GM19397 (cell line): Measurements from ENCODE around the gene MTOR.
"Not testable (repeated sequence)": the region's sequence is repeated elsewhere in the genome, so short reads cannot be mapped to it uniquely, and the experiment has no call there.

Source experiments
- ATAC-seq: cut with Tn5 transposase; IDR thresholded peaks from one replicate; pipeline ENCODE4 v1.9.1; 2021; ENCODE audit warnings: mild to moderate bottlenecking, moderate library complexity; ENCODE audit not compliant: unreplicated experiment

MTOR gene

GRCh38 chr1:11281518-11282331 is 19.4 kb upstream of the MTOR start:
- no peak for ATAC-seq

- ATAC-seq, result no peak
These were observed 18.5 kb upstream of the MTOR start for GRCh38 chr1:11280719-11281376.

- ATAC-seq, result no peak
These were observed 17.3 kb upstream of the MTOR start for GRCh38 chr1:11279630-11280029.

DNA sequence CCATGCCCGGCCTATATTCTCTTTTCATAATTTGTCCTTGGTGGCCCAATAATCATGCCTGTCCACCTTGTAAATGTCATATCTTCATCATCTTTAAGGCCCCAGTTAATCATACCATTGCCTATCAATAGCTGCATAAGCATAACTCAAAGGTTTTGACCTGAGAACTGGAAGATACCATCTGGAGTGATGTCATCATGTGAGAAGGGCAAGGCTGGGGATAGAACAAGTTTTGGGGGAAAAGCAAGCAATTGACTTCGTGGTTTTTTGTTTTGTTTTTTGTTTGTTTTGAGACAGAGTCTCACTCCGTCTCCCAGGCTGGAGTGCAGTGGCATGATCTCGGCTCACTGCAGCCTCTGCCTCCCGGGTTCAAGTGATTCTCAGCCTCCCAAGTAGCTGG is 16.8 kb upstream of the MTOR start:
- no peak for ATAC-seq

DNA sequence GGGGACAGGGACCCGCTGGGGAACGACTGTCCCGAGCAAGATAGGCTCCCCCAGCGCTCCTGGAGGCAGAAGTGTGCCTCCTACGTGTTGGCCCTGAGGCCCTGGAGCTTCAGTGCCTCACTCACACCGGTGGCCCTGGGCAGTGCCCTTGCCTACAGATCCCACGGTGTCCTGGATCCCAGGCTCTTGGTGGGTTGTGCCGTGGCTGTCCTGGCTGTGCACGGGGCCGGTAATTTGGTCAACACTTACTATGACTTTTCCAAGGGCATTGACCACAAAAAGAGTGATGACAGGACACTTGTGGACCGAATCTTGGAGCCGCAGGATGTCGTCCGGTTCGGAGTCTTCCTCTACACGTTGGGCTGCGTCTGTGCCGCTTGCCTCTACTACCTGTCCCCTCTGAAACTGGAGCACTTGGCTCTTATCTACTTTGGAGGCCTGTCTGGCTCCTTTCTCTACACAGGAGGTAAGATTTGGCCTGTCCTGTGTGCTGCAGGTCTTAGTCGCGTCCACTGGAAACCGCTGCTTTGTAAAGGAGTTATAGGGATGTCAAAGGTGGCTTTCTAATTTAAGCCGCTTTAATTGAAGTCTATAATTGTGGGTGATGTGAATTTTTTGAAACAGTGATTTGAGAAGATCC is 11.4 kb upstream of the MTOR start:
- ATAC-seq, result peak; percentile 34

GRCh38 chr1:11272832-11273594 is 10.7 kb upstream of the MTOR start, which contains the start of gene UBIAD1:
Gene UBIAD1, plus strand, starts transcription at chr1:11273198. Its CDS starts 334 bp downstream, at chr1:11273532.
- ATAC-seq, result peak; percentile 87

- no peak for ATAC-seq
These were observed 10.1 kb upstream of the MTOR start for GRCh38 chr1:11272544-11272831.

DNA sequence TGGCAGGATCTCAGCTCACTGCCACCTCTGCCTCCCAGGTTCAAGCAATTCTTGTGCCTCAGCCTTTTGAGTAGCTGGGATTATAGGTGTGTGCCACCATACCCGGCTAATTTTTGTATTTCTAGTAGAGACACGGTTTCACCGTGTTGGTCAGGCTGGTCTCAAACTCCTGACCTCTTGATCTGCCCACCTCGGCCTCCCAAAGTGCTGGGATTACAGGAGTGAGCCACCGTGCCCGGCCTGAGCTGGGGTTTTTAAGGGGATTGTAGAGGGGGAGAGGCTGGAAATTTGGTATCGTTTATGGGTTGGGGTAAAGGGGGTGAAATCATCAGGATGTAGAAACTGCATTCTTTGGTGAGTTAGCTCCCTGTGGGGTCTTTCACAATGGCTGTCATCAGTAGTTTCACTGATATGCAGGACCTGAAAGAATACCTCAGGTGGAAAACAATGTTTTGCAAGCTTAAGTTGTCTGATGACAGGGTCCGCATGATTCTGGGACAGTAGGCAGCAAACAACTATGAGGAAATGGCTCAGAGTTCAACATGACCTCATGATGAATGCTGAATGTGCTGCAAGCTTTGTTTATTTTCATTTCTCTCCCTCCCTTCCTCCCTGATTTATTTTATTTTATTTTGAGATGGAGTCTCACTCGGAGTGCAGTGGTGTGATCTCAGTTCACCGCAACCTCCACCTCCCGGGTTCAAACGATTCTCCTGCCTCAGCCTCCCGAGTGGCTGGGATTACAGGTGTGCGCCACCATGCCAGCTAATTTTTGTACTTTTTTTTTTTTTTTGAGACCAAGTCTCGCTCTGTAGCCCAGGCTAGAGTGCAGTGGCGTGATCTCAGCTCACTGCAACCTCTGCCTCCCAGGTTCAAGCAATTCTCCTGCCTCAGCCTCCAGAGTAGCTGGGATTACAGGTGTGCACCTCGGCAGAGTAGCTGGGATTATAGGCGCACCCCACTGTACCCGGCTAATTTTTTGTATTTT is 5.3 kb upstream of the MTOR start:
- ATAC-seq, result not testable (repeated sequence)

- no peak for ATAC-seq
These were observed 4.1 kb upstream of the MTOR start for GRCh38 chr1:11266268-11267074.

DNA sequence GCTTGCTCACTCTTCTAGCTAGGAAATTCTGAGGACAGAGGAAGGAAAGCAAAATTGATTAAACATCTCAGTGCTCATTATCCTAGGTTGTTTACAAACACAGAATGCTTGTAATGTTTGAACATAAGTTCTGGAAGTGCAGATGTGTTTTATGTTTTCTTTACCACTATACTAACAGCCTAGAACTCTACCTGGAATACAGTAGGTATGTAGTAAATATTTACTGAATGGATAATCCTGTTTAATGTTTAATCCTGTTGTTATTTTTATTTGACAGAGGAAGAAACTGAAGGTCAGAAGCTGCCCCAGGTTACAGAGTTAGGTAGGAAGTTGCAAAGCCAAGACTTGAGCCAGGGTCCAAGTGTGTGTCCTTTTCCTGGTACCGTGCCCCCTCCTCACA is 6.1 kb downstream of the MTOR start:
- ATAC-seq, result no peak

DNA sequence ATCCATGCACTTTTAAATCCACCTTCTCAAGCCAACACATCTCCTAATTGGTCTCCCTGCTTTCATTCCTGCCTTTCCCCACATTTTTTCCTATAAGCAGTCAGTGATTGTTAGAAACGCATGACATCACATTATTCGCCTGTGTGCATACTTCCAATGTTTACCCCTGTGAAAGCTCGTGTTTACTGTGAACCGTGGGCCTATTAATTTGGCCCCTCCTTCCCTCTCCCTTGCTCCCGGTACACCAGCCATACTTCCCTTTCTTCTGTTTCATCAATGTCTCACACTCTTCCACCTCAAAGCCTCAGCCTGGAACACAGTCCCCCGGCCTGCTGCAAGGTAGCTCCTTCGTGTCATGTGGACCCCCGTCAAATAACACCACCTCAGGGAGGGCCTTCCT is 9.1 kb downstream of the MTOR start:
- ATAC-seq, result no peak

DNA sequence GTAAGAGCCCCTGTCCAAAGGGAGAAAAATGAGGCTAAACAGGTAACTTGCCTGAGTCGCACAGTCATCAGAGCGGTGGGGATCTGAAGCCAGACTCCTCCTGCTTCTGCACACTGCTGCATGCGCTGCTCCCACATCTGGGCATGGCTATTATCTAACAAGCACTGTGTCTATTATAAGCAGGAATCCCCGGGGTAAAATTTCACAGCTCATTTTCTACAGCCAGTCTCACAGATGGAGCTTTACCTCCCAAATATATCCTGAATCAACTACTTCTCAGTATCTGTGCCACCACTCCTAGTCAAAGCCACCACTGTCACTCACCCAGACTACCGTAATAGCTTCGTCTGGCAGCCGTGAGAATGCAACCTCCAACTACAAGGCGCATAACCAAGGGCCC is 9.8 kb downstream of the MTOR start:
- no peak for ATAC-seq

DNA sequence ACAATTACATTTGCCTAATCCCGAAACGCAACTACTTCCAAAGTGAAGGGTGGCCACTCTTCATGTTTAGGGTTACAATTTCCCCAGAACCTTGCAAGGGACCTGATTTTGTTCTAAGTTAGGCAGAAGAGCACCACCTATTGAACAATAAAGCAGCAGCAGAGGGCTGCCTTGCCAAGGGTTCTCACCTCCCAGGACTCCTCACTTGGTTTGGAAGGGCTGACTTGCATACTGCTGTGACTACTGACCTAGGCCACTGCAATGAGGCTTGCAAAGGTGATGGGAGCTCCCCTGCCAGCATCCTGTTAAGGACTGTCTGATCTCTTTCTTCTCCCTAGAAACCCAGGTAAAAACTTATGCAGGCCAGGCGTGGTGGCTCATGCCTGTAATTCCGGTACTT is 14.2 kb downstream of the MTOR start:
- no peak for ATAC-seq

- ATAC-seq, result no peak
These were observed 16.2 kb downstream of the MTOR start for GRCh38 chr1:11245904-11246719.

- no peak for ATAC-seq
These were observed 17.1 kb downstream of the MTOR start for GRCh38 chr1:11245248-11245647.

- ATAC-seq, result no peak
These were observed 24.0 kb downstream of the MTOR start for GRCh38 chr1:11238311-11238710.

GRCh38 chr1:11237356-11237755 is 25.0 kb downstream of the MTOR start:
- no peak for ATAC-seq

DNA sequence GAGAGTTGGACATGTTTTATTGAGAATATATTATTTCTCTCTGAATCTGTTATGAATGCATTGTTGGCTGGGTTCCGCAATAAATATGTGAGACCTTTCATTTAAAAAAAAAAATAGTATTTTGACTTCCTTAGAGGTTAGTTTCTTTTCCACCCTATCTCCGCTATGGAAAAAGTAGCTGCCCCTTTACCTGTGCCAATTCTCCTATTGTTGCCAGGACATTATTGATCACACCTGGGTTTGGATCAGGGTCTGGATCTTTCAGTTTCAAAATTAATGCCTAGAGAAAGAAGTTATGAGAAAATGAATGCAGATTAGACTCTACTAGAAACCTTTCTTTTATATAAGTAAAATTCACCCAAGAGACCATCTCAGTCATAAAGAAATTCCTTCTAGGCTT is 29.1 kb downstream of the MTOR start:
- no peak for ATAC-seq

DNA sequence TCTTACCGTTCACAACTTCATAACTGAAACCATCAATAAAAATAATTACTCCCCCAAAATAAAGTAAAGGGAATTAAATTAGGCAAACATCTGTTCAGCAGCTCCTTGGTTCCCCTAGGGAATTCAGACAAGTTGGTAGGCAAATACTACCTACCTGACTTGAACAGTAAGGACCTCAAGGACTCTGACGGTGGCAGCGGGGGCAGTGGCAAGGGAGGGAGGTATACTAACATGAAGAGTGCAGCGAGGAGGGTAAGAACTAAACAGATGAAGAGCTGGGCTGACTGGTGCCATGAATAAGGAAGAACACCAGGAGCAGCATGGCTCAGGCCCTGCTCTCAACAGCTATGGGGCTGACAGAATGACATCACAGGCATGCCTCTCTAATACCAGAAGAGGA is 33.1 kb downstream of the MTOR start:
- no peak for ATAC-seq
